Measurements from ENCODE around the gene GPX3.

Gene GPX3

GRCh38 chr5:151056379-151057325 lies 36.3 kb downstream of the GPX3 start:
- DNase-seq (ENCODE audit: low spot score) (no peak), FAIRE-seq (no peak)

- DNase-seq (ENCODE audit: low spot score) (no peak), FAIRE-seq (no peak)
Observed at GRCh38 chr5:151058301-151058700, 37.9 kb downstream of the GPX3 start.

GRCh38 chr5:151058891-151059489 lies 38.6 kb downstream of the GPX3 start:
- peak; percentile 86 for DNase-seq (ENCODE audit: low spot score)
- FAIRE-seq = peak; percentile 79

- FAIRE-seq (no peak), DNase-seq (ENCODE audit: low spot score) (no peak)
Observed at GRCh38 chr5:151060742-151061141, 40.4 kb downstream of the GPX3 start.

- no peak for FAIRE-seq
- no peak for DNase-seq (ENCODE audit: low spot score)
Observed at GRCh38 chr5:151062405-151063141, 42.2 kb downstream of the GPX3 start.

- FAIRE-seq = peak; percentile 93
- peak; percentile 88 for DNase-seq (ENCODE audit: low spot score)
Observed at GRCh38 chr5:151063142-151063989, 43.0 kb downstream of the GPX3 start.

- FAIRE-seq = no peak
- DNase-seq (ENCODE audit: low spot score) = no peak
Observed at GRCh38 chr5:151064916-151065499, 44.6 kb downstream of the GPX3 start.

- no peak for DNase-seq (ENCODE audit: low spot score)
- FAIRE-seq = no peak
Observed at GRCh38 chr5:151065609-151066008, 45.2 kb downstream of the GPX3 start.

- DNase-seq (ENCODE audit: low spot score) (no peak), FAIRE-seq (no peak)
Observed at GRCh38 chr5:151066920-151067319, 46.5 kb downstream of the GPX3 start.

GRCh38 chr5:151067632-151068432 lies 47.4 kb downstream of the GPX3 start:
- DNase-seq (ENCODE audit: low spot score) (no peak), FAIRE-seq (peak; percentile 87)

- FAIRE-seq (no peak), DNase-seq (ENCODE audit: low spot score) (peak; percentile 82)
Observed at GRCh38 chr5:151068433-151069197, 48.2 kb downstream of the GPX3 start.

GRCh38 chr5:151070449-151070848 lies 50.1 kb downstream of the GPX3 start:
- DNase-seq (ENCODE audit: low spot score) (no peak), FAIRE-seq (no peak)

- FAIRE-seq = no peak
Observed at GRCh38 chr5:151071021-151071420, 50.6 kb downstream of the GPX3 start.

GRCh38 chr5:151071848-151072629 lies 51.6 kb downstream of the GPX3 start:
- FAIRE-seq (no peak), DNase-seq (ENCODE audit: low spot score) (no peak)

More at GRCh38 chr5:151071021-151071420, 50.6 kb downstream of the GPX3 start:
- DNase-seq (ENCODE audit: low spot score) = no peak

GRCh38 chr5:151072630-151073025 lies 52.2 kb downstream of the GPX3 start:
- peak; percentile 96 for DNase-seq (ENCODE audit: low spot score)
- peak; percentile 80 for FAIRE-seq

GRCh38 chr5:151073280-151073679 lies 52.9 kb downstream of the GPX3 start:
- FAIRE-seq (no peak), DNase-seq (ENCODE audit: low spot score) (no peak)

GRCh38 chr5:151074557-151074956 lies 54.2 kb downstream of the GPX3 start:
- FAIRE-seq (no peak), DNase-seq (ENCODE audit: low spot score) (no peak)

GRCh38 chr5:151075698-151076331 lies 55.4 kb downstream of the GPX3 start:
- FAIRE-seq (peak; percentile 52), DNase-seq (ENCODE audit: low spot score) (peak; percentile 77)

Data from RCC 7860 (cell line).